GM12891 (cell line): ENCODE data around the gene HAUS7.

ENCODE experiments used
- POLR2A ChIP-seq: IDR thresholded peaks from 2 replicates; pipeline ENCODE4 v1.6.1; 2011; ENCODE audit warnings: low read depth, low read length, control low read depth
- POU2F2 ChIP-seq: IDR thresholded peaks from 2 replicates; pipeline ENCODE4 v1.6.1; 2011; ENCODE audit warnings: low read depth, mild to moderate bottlenecking, control low read depth, low read length, moderate library complexity

- TF ChIP-seq POLR2A, result no peak
- no peak for TF ChIP-seq POU2F2
These were observed 7.3 kb downstream of the HAUS7 start for GRCh38 chrX:153463031-153463430.
